MM.1S (cell line): ENCODE data around the gene SP3.

Experiments used
- EZH2 ChIP-seq: fragments of 300-600 bp; sonication (generic); optimal IDR thresholded peaks from 2 replicates; pipeline ENCODE3; 2017; ENCODE audit warnings: low read depth, mild to moderate bottlenecking, antibody characterized with exemption, low read length, mixed read lengths
- TF ChIP-seq, protein P1 (sequence below): fragments of 300-600 bp; sonication (generic); IDR thresholded peaks from 2 replicates; pipeline ENCODE4 v1.5.1; 2016; ENCODE audit warnings: antibody characterized with exemption, low read length, mixed read lengths

DNA sequence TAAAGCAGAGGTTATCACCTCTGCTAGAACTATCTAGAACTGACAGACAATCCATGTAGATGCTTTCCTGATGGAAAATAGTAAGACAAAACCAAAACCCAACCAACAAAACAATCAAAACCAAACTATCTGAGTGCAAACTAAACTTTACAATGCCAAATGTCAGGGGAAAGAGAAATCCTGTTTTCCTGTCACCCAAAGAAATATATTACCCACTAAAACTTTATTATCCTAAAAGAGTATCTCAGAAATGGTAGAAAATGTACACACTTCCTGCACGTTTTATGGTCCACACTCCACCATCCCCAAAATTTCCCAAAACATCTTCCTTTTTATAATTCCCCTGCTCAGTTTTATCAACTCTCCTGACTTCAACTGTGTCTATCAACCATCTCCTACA, 29.9 kb downstream of the SP3 start:
- TF ChIP-seq, protein P1, sequence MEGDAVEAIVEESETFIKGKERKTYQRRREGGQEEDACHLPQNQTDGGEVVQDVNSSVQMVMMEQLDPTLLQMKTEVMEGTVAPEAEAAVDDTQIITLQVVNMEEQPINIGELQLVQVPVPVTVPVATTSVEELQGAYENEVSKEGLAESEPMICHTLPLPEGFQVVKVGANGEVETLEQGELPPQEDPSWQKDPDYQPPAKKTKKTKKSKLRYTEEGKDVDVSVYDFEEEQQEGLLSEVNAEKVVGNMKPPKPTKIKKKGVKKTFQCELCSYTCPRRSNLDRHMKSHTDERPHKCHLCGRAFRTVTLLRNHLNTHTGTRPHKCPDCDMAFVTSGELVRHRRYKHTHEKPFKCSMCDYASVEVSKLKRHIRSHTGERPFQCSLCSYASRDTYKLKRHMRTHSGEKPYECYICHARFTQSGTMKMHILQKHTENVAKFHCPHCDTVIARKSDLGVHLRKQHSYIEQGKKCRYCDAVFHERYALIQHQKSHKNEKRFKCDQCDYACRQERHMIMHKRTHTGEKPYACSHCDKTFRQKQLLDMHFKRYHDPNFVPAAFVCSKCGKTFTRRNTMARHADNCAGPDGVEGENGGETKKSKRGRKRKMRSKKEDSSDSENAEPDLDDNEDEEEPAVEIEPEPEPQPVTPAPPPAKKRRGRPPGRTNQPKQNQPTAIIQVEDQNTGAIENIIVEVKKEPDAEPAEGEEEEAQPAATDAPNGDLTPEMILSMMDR: no peak
- no peak for TF ChIP-seq EZH2
